Measurements from ENCODE around the gene CALML4. TPM values are rescaled to one million over a fixed set of nuclear protein-coding genes. Genes with fewer than 3 reads are reported as not detected.

CALML4 gene
- polyA plus RNA-seq, 1 experiment, result 0.47 TPM

GRCh38 chr15:68188647-68189046 lies 16.5 kb downstream of the CALML4 start:
- Histone ChIP-seq H3K27me3 (ENCODE audit: control insufficient read depth, insufficient read depth, low read length) (no peaks in the 10 kb centered on the region), H3K4me3 (ENCODE audit: low read depth, low read length) (no peak overlapping the region), H3K36me3 (ENCODE audit: control insufficient read depth, insufficient read depth, low read length) (peaks cover 4% of the 10 kb centered on the region)
- TF ChIP-seq CTCF (IDR thresholded peaks at IDR 0.05; ENCODE audit: insufficient read depth, low read depth, low read length), result no peak
- no peak for DNase-seq (ENCODE audit: low read depth)
- POLR2A ChIA-PET, result no interaction called here
- CTCF ChIA-PET, result no interaction called here

GRCh38 chr15:68187559-68187958 lies 17.6 kb downstream of the CALML4 start:
- peaks cover 4% of the 10 kb centered on the region for H3K36me3 ChIP-seq (ENCODE audit: control insufficient read depth, insufficient read depth, low read length)
- ChIA-PET POLR2A (no interaction called here), CTCF (no interaction called here)
- TF ChIP-seq CTCF (IDR thresholded peaks at IDR 0.05; ENCODE audit: insufficient read depth, low read depth, low read length), result no peak
- DNase-seq (ENCODE audit: low read depth), result peak; percentile 59
- no peaks in the 10 kb centered on the region for H3K27me3 ChIP-seq (ENCODE audit: control insufficient read depth, insufficient read depth, low read length)
- no peak overlapping the region for H3K4me3 ChIP-seq (ENCODE audit: low read depth, low read length)

- no peaks in the 10 kb centered on the region for H3K27me3 ChIP-seq (ENCODE audit: control insufficient read depth, insufficient read depth, low read length)
- CTCF ChIA-PET, result no interaction called here
- H3K36me3 ChIP-seq (ENCODE audit: control insufficient read depth, insufficient read depth, low read length), result peaks cover 4% of the 10 kb centered on the region
- no peak for TF ChIP-seq CTCF (IDR thresholded peaks at IDR 0.05; ENCODE audit: insufficient read depth, low read depth, low read length)
- peak; percentile 22 for DNase-seq (ENCODE audit: low read depth)
- POLR2A ChIA-PET, result no interaction called here
- no peak overlapping the region for H3K4me3 ChIP-seq (ENCODE audit: low read depth, low read length)
Observed at GRCh38 chr15:68186671-68187397, 18.3 kb downstream of the CALML4 start.

GRCh38 chr15:68184616-68185480 lies 20.3 kb downstream of the CALML4 start:
- no peaks in the 10 kb centered on the region for H3K27me3 ChIP-seq (ENCODE audit: control insufficient read depth, insufficient read depth, low read length)
- no peak for TF ChIP-seq CTCF (IDR thresholded peaks at IDR 0.05; ENCODE audit: insufficient read depth, low read depth, low read length)
- ChIA-PET CTCF (interaction anchor here (0.6 to 1.8 kb wide), 5 partner anchors 10 to 1282 kb away, joined by 3 to 7 read pairs (median 3); no protein-coding TSS in a partner anchor), POLR2A (no interaction called here)
- no peak for DNase-seq (ENCODE audit: low read depth)
- no peak overlapping the region for H3K4me3 ChIP-seq (ENCODE audit: low read depth, low read length)
- peaks cover 5% of the 10 kb centered on the region for H3K36me3 ChIP-seq (ENCODE audit: control insufficient read depth, insufficient read depth, low read length)

GRCh38 chr15:68183616-68184315 lies 21.4 kb downstream of the CALML4 start:
- CTCF ChIA-PET, result no interaction called here
- peaks cover 5% of the 10 kb centered on the region for H3K36me3 ChIP-seq (ENCODE audit: control insufficient read depth, insufficient read depth, low read length)
- POLR2A ChIA-PET, result no interaction called here
- no peak for TF ChIP-seq CTCF (IDR thresholded peaks at IDR 0.05; ENCODE audit: insufficient read depth, low read depth, low read length)
- no peak overlapping the region for H3K4me3 ChIP-seq (ENCODE audit: low read depth, low read length)
- no peaks in the 10 kb centered on the region for H3K27me3 ChIP-seq (ENCODE audit: control insufficient read depth, insufficient read depth, low read length)
- no peak for DNase-seq (ENCODE audit: low read depth)
